Astrocyte (in vitro differentiated cells and primary cell): Measurements from ENCODE around the gene PLEKHA7. TPM values are rescaled to one million over a fixed set of nuclear protein-coding genes. Genes with fewer than 3 reads are reported as not detected.
A peak's percentile ranks its signal among the peaks of the same experiment; 100 is the strongest.

Experiments used
- DNase-seq: peaks from one replicate; pipeline ENCODE4 v3.0.0-alpha.2; 2010; ENCODE audit warnings: low read depth
- FAIRE-seq: peaks from 2 replicates; lab custom pipeline; 2011; peaks lifted over from hg19 to GRCh38; lab: Jason Lieb, UNC
- H2AFZ ChIP-seq: 2 replicates; pipeline ENCODE4 v1.6.0; 2012; ENCODE audit warnings: low read depth, low read length, inconsistent platforms
- H3K27ac ChIP-seq: 2 replicates; pipeline ENCODE4 v1.5.1; 2011; ENCODE audit warnings: low read depth, low read length, inconsistent platforms
- H3K27me3 ChIP-seq: 2 replicates; pipeline ENCODE4 v1.6.0; 2011; ENCODE audit warnings: low read length, inconsistent platforms; ENCODE audit not compliant: insufficient read depth
- H3K36me3 ChIP-seq: 2 replicates; pipeline ENCODE4 v1.5.1; 2011; ENCODE audit warnings: low read length, inconsistent platforms; ENCODE audit not compliant: insufficient read depth
- H3K4me1 ChIP-seq: 2 replicates; pipeline ENCODE4 v1.5.1; 2011; ENCODE audit warnings: low read length, inconsistent platforms; ENCODE audit not compliant: insufficient read depth
- H3K4me2 ChIP-seq: 2 replicates; pipeline ENCODE4 v1.6.0; 2012; ENCODE audit warnings: low read length, inconsistent platforms
- H3K4me3 ChIP-seq: 2 replicates; pipeline ENCODE4 v1.5.1; 2011; ENCODE audit warnings: low read depth, mild to moderate bottlenecking, low read length, inconsistent platforms; ENCODE audit not compliant: insufficient read depth
- H3K79me2 ChIP-seq: 2 replicates; pipeline ENCODE4 v1.6.0; 2012; ENCODE audit warnings: mild to moderate bottlenecking, low read length, inconsistent platforms; ENCODE audit not compliant: insufficient read depth
- H3K9ac ChIP-seq: 2 replicates; pipeline ENCODE4 v1.6.0; 2012; ENCODE audit warnings: mild to moderate bottlenecking, low read length, inconsistent platforms
- H3K9me3 ChIP-seq: 2 replicates; pipeline ENCODE4 v1.5.1; 2012; ENCODE audit warnings: low read depth, mild to moderate bottlenecking, low read length, inconsistent platforms; ENCODE audit not compliant: insufficient read depth
- H4K20me1 ChIP-seq: 2 replicates; pipeline ENCODE4 v1.6.0; 2012; ENCODE audit warnings: low read length, inconsistent platforms; ENCODE audit not compliant: insufficient read depth
- H3K27ac Mint-ChIP-seq: one replicate; pipeline ENCODE4 v1.8.0; 2021; ENCODE audit warnings: mild to moderate bottlenecking, mixed read lengths; ENCODE audit not compliant: unreplicated experiment
- H3K27me3 Mint-ChIP-seq: one replicate; pipeline ENCODE4 v1.8.0; 2021; ENCODE audit warnings: low read depth, mixed read lengths; ENCODE audit not compliant: unreplicated experiment
- H3K36me3 Mint-ChIP-seq: one replicate; pipeline ENCODE4 v1.8.0; 2021; ENCODE audit warnings: low read depth, mixed read lengths; ENCODE audit not compliant: unreplicated experiment
- H3K4me1 Mint-ChIP-seq: one replicate; pipeline ENCODE4 v1.8.0; 2021; ENCODE audit warnings: low read depth, mixed read lengths; ENCODE audit not compliant: unreplicated experiment
- H3K4me3 Mint-ChIP-seq: one replicate; pipeline ENCODE4 v1.8.0; 2021; ENCODE audit warnings: mild to moderate bottlenecking, moderate library complexity, mixed read lengths; ENCODE audit not compliant: unreplicated experiment
- H3K9me3 Mint-ChIP-seq: one replicate; pipeline ENCODE4 v1.8.0; 2021; ENCODE audit warnings: mild to moderate bottlenecking, mixed read lengths; ENCODE audit not compliant: unreplicated experiment
- EZH2 ChIP-seq: IDR thresholded peaks from 2 replicates; pipeline ENCODE4 v1.6.1; 2012; ENCODE audit warnings: mild to moderate bottlenecking, low read length, inconsistent platforms; ENCODE audit not compliant: insufficient read depth
- total RNA-seq: library from RNA; stranded (reverse); gene quantifications from 2 replicates; pipeline ENCODE4 v1.2.1, GENCODE V29; 2021
- TF ChIP-seq, protein P1 (sequence below): IDR thresholded peaks from 2 replicates; pipeline ENCODE4 v1.5.1; 2011; ENCODE audit warnings: low read depth, mild to moderate bottlenecking, inconsistent platforms, low read length, moderate library complexity; ENCODE audit not compliant: insufficient read depth

The PLEKHA7 gene
- total RNA-seq, 1 donor from 2014 or later, result 5.7 TPM

DNA sequence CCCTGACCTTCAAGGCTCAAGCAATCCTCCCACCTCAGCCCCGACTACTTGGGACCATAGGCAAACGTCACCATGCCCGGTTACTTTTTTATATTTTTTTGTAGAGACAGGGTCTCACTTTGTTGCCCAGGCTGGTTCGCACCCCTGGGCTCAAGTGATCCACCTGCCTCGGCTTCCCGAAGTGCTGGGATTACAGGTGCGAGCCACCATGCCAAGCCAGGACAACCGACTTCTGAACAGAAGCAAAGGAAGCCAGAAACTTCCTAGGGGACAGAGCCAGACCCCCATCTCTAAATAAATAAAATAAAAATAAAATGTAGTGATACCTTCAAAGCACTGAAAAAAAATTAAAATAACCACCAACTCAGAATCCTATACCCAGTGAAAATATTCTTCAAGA lies 249.3 kb downstream of the PLEKHA7 start:
- Histone ChIP-seq H4K20me1 (no peaks in the 10 kb centered on the region), H3K4me3 (no peak overlapping the region), H3K9me3 (no peaks in the 10 kb centered on the region), H3K36me3 (no peaks in the 10 kb centered on the region), H3K79me2 (no peaks in the 10 kb centered on the region), H3K27ac (no peak overlapping the region), H2AFZ (no peak overlapping the region), H3K27me3 (no peaks in the 10 kb centered on the region), H3K4me1 (peaks cover 8% of the 10 kb centered on the region), H3K4me2 (no peak overlapping the region), H3K9ac (no peak overlapping the region)
- no peak for DNase-seq
- no peak for FAIRE-seq
- TF ChIP-seq, protein P1, sequence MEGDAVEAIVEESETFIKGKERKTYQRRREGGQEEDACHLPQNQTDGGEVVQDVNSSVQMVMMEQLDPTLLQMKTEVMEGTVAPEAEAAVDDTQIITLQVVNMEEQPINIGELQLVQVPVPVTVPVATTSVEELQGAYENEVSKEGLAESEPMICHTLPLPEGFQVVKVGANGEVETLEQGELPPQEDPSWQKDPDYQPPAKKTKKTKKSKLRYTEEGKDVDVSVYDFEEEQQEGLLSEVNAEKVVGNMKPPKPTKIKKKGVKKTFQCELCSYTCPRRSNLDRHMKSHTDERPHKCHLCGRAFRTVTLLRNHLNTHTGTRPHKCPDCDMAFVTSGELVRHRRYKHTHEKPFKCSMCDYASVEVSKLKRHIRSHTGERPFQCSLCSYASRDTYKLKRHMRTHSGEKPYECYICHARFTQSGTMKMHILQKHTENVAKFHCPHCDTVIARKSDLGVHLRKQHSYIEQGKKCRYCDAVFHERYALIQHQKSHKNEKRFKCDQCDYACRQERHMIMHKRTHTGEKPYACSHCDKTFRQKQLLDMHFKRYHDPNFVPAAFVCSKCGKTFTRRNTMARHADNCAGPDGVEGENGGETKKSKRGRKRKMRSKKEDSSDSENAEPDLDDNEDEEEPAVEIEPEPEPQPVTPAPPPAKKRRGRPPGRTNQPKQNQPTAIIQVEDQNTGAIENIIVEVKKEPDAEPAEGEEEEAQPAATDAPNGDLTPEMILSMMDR, result no peak
- no peak for TF ChIP-seq EZH2
- H3K27ac Mint-ChIP-seq, result no peak overlapping the region
- peaks cover 14% of the 10 kb centered on the region for H3K4me1 Mint-ChIP-seq
- peaks cover 2% of the 10 kb centered on the region for H3K27me3 Mint-ChIP-seq
- no peak overlapping the region for H3K4me3 Mint-ChIP-seq
- H3K9me3 Mint-ChIP-seq, result no peaks in the 10 kb centered on the region
- no peaks in the 10 kb centered on the region for H3K36me3 Mint-ChIP-seq

DNA sequence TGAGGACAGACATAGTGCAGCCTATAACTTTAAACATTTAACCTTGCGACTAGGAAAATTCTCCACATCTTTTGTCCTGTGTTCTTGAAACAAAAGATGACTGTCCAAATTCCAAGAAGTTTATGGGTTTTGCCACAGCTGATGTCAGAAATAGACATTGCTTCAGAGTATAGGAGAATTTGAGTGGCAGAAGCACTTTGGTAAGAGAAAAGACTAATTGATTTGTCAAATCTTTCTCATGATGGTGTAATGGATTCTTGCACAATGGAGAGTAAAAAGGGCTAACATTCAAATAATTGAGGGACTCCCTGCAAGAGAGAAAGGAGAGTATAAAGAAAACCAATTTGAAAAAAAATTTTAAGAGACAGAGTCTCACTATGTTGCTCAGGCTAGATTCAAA lies 250.5 kb downstream of the PLEKHA7 start:
- H3K4me1 ChIP-seq, result peaks cover 15% of the 10 kb centered on the region
- H3K27me3 Mint-ChIP-seq, result peaks cover 2% of the 10 kb centered on the region
- FAIRE-seq, result no peak
- no peaks in the 10 kb centered on the region for H3K9me3 ChIP-seq
- H2AFZ ChIP-seq, result no peak overlapping the region
- H3K36me3 Mint-ChIP-seq, result no peaks in the 10 kb centered on the region
- no peak overlapping the region for H3K4me3 Mint-ChIP-seq
- no peaks in the 10 kb centered on the region for H3K27me3 ChIP-seq
- H3K9ac ChIP-seq, result no peak overlapping the region
- no peak overlapping the region for H3K27ac ChIP-seq
- H4K20me1 ChIP-seq, result no peaks in the 10 kb centered on the region
- H3K4me3 ChIP-seq, result no peak overlapping the region
- H3K4me2 ChIP-seq, result no peak overlapping the region
- no peaks in the 10 kb centered on the region for H3K79me2 ChIP-seq
- H3K36me3 ChIP-seq, result no peaks in the 10 kb centered on the region
- no peaks in the 10 kb centered on the region for H3K9me3 Mint-ChIP-seq
- no peak for TF ChIP-seq EZH2
- TF ChIP-seq, protein P1, result no peak
- no peak overlapping the region for H3K27ac Mint-ChIP-seq
- H3K4me1 Mint-ChIP-seq, result peaks cover 15% of the 10 kb centered on the region
- no peak for DNase-seq

DNA sequence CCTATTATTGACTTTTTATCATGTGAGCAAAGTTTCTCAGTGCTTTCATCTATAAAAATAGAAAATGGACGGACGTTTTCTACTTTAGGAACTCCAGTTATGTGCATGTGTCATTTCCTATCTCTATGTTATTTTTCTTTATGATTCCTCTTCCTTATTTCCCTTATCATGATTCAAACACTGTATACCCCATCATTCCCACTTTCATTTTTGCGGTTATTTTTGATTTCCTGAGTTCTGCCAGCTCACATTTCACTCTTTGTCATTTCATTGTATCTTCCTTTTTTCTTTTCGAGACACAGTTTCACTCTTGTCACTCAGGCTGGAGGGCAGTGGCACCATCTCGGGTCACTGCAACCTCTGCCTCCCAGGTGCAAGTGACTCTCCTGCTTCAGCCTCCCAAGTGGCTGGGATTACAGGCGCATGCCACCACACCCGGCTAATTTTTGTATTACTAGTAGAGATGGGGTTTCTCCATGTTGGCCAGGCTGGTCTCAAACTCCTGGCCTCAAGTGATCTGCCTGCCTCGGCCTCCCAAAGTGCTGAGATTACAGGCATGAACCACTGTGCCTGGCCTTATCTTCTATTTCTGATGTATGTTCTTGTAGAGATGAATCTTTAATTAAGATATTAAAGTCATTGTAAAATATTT lies 254.2 kb downstream of the PLEKHA7 start:
- Histone ChIP-seq H3K36me3 (peaks cover 9% of the 10 kb centered on the region), H3K4me1 (peaks cover 15% of the 10 kb centered on the region), H3K79me2 (no peaks in the 10 kb centered on the region), H3K9me3 (no peaks in the 10 kb centered on the region), H3K27ac (peak overlapping the region; percentile 73), H3K4me3 (no peak overlapping the region), H2AFZ (no peak overlapping the region), H3K4me2 (peak overlapping the region; percentile 51), H3K27me3 (no peaks in the 10 kb centered on the region), H3K9ac (no peak overlapping the region), H4K20me1 (no peaks in the 10 kb centered on the region)
- H3K4me1 Mint-ChIP-seq, result peaks cover 15% of the 10 kb centered on the region
- H3K4me3 Mint-ChIP-seq, result no peak overlapping the region
- no peak for TF ChIP-seq EZH2
- TF ChIP-seq, protein P1, result no peak
- H3K9me3 Mint-ChIP-seq, result no peaks in the 10 kb centered on the region
- no peak overlapping the region for H3K27ac Mint-ChIP-seq
- FAIRE-seq (no peak), DNase-seq (no peak)
- no peaks in the 10 kb centered on the region for H3K27me3 Mint-ChIP-seq
- H3K36me3 Mint-ChIP-seq, result no peaks in the 10 kb centered on the region
